ENCODE measurements around the gene SLC16A7.

DNA sequence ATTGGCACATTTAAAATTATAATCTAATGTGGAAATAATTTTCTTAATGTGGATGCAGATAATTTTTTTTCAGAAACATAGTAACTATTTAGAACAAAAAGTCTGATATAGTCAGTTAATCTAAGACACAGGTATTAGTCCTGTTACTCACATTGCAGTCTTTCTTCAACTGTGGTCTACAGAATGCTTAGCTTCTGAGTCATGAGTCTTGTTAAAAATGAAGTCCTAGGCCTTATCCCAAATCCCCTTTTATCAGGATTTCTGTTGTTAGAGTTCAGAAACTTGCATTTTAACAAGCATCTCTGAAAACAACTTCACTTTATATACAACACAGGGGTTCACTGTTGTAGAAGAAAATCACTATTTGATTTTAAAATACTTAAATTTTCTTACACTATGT, 112.2 kb downstream of the SLC16A7 start:
- TF ChIP-seq EZH2 (IDR thresholded peaks at IDR 0.05; ENCODE audit: low read depth): no peak
- TF ChIP-seq, protein P1, sequence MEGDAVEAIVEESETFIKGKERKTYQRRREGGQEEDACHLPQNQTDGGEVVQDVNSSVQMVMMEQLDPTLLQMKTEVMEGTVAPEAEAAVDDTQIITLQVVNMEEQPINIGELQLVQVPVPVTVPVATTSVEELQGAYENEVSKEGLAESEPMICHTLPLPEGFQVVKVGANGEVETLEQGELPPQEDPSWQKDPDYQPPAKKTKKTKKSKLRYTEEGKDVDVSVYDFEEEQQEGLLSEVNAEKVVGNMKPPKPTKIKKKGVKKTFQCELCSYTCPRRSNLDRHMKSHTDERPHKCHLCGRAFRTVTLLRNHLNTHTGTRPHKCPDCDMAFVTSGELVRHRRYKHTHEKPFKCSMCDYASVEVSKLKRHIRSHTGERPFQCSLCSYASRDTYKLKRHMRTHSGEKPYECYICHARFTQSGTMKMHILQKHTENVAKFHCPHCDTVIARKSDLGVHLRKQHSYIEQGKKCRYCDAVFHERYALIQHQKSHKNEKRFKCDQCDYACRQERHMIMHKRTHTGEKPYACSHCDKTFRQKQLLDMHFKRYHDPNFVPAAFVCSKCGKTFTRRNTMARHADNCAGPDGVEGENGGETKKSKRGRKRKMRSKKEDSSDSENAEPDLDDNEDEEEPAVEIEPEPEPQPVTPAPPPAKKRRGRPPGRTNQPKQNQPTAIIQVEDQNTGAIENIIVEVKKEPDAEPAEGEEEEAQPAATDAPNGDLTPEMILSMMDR (conservative IDR thresholded peaks at IDR 0.05): no peak
